Mesendoderm (in vitro differentiated cells): ENCODE data around the gene POLR1H.

Source experiments
- DNase-seq: peaks from one replicate; pipeline ENCODE4 v3.0.0; 2013
- H2AK5ac ChIP-seq: 2 replicates; pipeline ENCODE4 v1.6.1; 2013; ENCODE audit warnings: low read length, inconsistent platforms
- H2BK120ac ChIP-seq: 2 replicates; pipeline ENCODE4 v1.6.1; 2013; ENCODE audit warnings: low read depth, mild to moderate bottlenecking, low read length, moderate library complexity, mixed read lengths
- H2BK15ac ChIP-seq: replicated peaks from 2 replicates; pipeline ENCODE4 v1.6.1; 2013; ENCODE audit warnings: low read depth, mild to moderate bottlenecking, moderate library complexity
- H2BK5ac ChIP-seq: 2 replicates; pipeline ENCODE4 v1.6.1; 2013; ENCODE audit warnings: low read length, inconsistent platforms
- H3K18ac ChIP-seq: 2 replicates; pipeline ENCODE4 v1.6.1; 2013; ENCODE audit warnings: mild to moderate bottlenecking, low read length, mixed read lengths
- H3K23ac ChIP-seq: one replicate; pipeline ENCODE4 v1.6.1; 2013; ENCODE audit warnings: low read length
- H3K27ac ChIP-seq: 2 replicates; pipeline ENCODE4 v1.5.1; 2013; ENCODE audit warnings: low read depth, mild to moderate bottlenecking, inconsistent platforms, low read length, moderate library complexity
- H3K27me3 ChIP-seq: 2 replicates; pipeline ENCODE4 v1.6.1; 2013; ENCODE audit warnings: low read length, control low read depth, mild to moderate bottlenecking, inconsistent platforms; ENCODE audit not compliant: insufficient read depth, poor library complexity
- H3K36me3 ChIP-seq: 2 replicates; pipeline ENCODE4 v1.6.1; 2013; ENCODE audit warnings: low read length, inconsistent platforms; ENCODE audit not compliant: control insufficient read depth, insufficient read depth
- H3K4ac ChIP-seq: one replicate; pipeline ENCODE4 v1.6.1; 2013; ENCODE audit warnings: low read depth, mild to moderate bottlenecking, low read length, moderate library complexity
- H3K4me1 ChIP-seq: 2 replicates; pipeline ENCODE4 v1.6.1; 2013; ENCODE audit warnings: low read depth, low read length, inconsistent platforms; ENCODE audit not compliant: control insufficient read depth
- H3K4me2 ChIP-seq: 2 replicates; pipeline ENCODE4 v1.6.1; 2013; ENCODE audit warnings: low read length
- H3K4me3 ChIP-seq: 2 replicates; pipeline ENCODE4 v1.5.1; 2013; ENCODE audit warnings: mild to moderate bottlenecking, low read length
- H3K56ac ChIP-seq: one replicate; pipeline ENCODE4 v1.6.1; 2013; ENCODE audit warnings: low read length
- H3K79me1 ChIP-seq: 2 replicates; pipeline ENCODE4 v1.6.1; 2013; ENCODE audit warnings: low read length, inconsistent platforms
- H3K79me2 ChIP-seq: 2 replicates; pipeline ENCODE4 v1.6.1; 2013; ENCODE audit warnings: mild to moderate bottlenecking, low read length; ENCODE audit not compliant: control insufficient read depth, insufficient read depth
- H3K9ac ChIP-seq: 2 replicates; pipeline ENCODE4 v1.6.1; 2013; ENCODE audit warnings: low read length, inconsistent platforms
- H4K5ac ChIP-seq: one replicate; pipeline ENCODE4 v1.6.1; 2013; ENCODE audit warnings: low read length
- H4K8ac ChIP-seq: one replicate; pipeline ENCODE4 v1.6.1; 2013; ENCODE audit warnings: low read depth, mild to moderate bottlenecking, control low read depth, low read length, moderate library complexity
- WGBS: extraction: QIAGEN DNeasy Blood & Tissue Kit; methylation state at CpG from one replicate; pipeline ENCODE4 v1.1.7; 2013; ENCODE audit warnings: low lambda C conversion rate, missing lambda C conversion rate; ENCODE audit not compliant: insufficient coverage; ENCODE audit errors: extremely low coverage; 5-methylcytosine and 5-hydroxymethylcytosine counted together

POLR1H gene

DNA sequence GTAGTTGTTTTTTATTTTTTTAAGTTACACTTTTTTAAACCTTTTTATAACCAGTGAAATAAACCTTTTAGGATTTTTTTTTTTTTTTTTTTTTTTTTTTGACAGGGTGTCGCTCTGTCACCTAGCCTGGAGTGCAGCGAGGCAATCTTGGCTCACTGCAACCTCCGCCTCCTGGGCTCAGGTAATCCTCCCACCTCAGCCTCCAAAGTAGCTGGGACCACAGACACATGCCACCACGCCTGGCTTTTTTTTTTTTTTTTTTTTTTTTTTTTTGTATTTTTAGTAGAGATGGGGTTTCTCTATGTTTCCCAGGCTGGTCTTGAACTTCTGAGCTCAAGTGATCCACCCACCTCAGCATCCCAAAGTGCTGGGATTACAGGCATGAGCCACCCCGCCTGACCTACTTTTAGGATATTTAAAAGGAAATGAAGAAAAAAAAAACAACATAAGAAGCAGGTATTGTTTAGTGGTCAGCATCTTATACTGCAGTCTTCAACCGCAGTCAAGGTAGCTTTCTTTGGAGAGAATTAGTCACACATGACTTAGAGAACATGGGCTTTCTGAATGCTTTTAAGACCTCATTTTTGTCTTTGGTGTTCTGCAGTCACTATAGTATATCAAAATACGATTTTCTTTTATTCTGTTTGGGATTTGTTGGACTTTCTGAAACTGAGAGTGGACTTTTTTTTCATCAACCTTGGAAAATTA is 1.6 kb downstream of the POLR1H start:
- H3K36me3 ChIP-seq, result no peaks in the 10 kb centered on the region
- H3K56ac ChIP-seq, result no peak overlapping the region
- H3K4ac ChIP-seq, result no peak overlapping the region
- no peak overlapping the region for H3K4me3 ChIP-seq
- H3K18ac ChIP-seq, result no peak overlapping the region
- H3K27ac ChIP-seq, result no peak overlapping the region
- peaks cover 4% of the 10 kb centered on the region for H3K4me1 ChIP-seq
- no peak overlapping the region for H4K8ac ChIP-seq
- no peak overlapping the region for H2BK15ac ChIP-seq
- no peak overlapping the region for H2AK5ac ChIP-seq
- no peak overlapping the region for H4K5ac ChIP-seq
- WGBS, result no CpG with 5 or more reads among the region's 7 CpGs
- H2BK5ac ChIP-seq, result no peak overlapping the region
- no peaks in the 10 kb centered on the region for H3K27me3 ChIP-seq
- no peak for DNase-seq
- H3K4me2 ChIP-seq, result no peak overlapping the region
- H3K79me1 ChIP-seq, result peaks cover 8% of the 10 kb centered on the region
- no peak overlapping the region for H3K9ac ChIP-seq
- no peak overlapping the region for H3K23ac ChIP-seq
- no peak overlapping the region for H2BK120ac ChIP-seq
- H3K79me2 ChIP-seq, result peaks cover 4% of the 10 kb centered on the region

DNA sequence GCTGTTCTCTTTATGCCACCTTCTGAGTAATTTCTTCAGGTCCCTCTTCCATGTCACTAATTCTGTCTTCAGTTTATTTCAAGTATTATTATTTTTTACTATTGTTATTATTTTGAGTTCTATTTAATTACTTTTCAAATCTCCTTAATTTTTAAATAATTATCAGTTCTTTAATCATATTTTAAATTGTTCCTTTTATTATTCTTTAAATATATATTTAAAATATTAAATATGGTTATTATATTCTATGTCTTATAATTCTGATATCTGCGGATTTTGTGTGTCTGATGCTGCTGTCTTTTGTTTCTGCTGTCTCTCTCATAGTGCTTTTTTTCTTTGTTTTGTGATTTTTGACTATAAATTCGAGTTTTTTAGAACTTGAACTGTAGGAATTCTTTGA is 2.2 kb downstream of the POLR1H start:
- Histone ChIP-seq H3K4me3 (no peak overlapping the region), H4K5ac (no peak overlapping the region), H3K27ac (no peak overlapping the region), H3K23ac (no peak overlapping the region), H3K79me1 (peaks cover 8% of the 10 kb centered on the region), H3K36me3 (no peaks in the 10 kb centered on the region), H3K18ac (no peak overlapping the region), H2BK5ac (no peak overlapping the region), H3K9ac (no peak overlapping the region), H3K4ac (no peak overlapping the region), H3K4me2 (no peak overlapping the region), H2BK120ac (no peak overlapping the region), H2BK15ac (no peak overlapping the region), H2AK5ac (no peak overlapping the region), H3K79me2 (peaks cover 4% of the 10 kb centered on the region), H3K4me1 (peaks cover 4% of the 10 kb centered on the region), H4K8ac (no peak overlapping the region), H3K56ac (no peak overlapping the region), H3K27me3 (no peaks in the 10 kb centered on the region)
- DNase-seq, result no peak
- whole genome bisulfite sequencing, result no CpG with 5 or more reads among the region's 2 CpGs

DNA sequence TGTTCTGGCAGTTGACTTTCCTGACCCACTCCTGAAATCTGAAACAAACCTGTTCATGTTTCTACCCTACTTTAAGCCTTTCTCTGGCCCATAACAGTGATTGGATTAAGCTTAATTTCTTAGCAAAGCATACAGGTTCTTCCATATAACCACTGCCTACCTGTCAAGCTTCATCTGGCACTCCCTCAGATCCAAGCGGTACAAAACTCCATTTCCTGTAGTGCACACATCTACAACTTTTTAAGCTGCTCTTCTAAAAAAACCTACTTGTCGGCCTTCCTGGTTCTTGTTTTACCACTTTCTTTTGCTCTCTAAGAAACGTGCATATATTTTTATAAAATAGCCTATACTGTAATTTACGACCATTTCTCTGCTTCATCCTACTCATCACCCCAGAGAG is 5.0 kb downstream of the POLR1H start:
- Histone ChIP-seq H3K4ac (no peak overlapping the region), H2BK120ac (no peak overlapping the region), H4K5ac (no peak overlapping the region), H3K36me3 (no peaks in the 10 kb centered on the region), H3K18ac (no peak overlapping the region), H3K27me3 (peaks cover 8% of the 10 kb centered on the region), H3K79me2 (peaks cover 2% of the 10 kb centered on the region), H3K9ac (peak overlapping the region; percentile 95), H3K4me3 (peak overlapping the region; percentile 84), H2BK15ac (no peak overlapping the region), H4K8ac (no peak overlapping the region), H3K23ac (no peak overlapping the region), H2AK5ac (no peak overlapping the region), H3K27ac (peak overlapping the region; percentile 87), H3K79me1 (peaks cover 6% of the 10 kb centered on the region), H2BK5ac (no peak overlapping the region), H3K56ac (peak overlapping the region; percentile 99), H3K4me1 (peaks cover 2% of the 10 kb centered on the region), H3K4me2 (peak overlapping the region; percentile 100)
- DNase-seq, result peak; percentile 2
- WGBS, result no CpG with 5 or more reads among the region's 4 CpGs

DNA sequence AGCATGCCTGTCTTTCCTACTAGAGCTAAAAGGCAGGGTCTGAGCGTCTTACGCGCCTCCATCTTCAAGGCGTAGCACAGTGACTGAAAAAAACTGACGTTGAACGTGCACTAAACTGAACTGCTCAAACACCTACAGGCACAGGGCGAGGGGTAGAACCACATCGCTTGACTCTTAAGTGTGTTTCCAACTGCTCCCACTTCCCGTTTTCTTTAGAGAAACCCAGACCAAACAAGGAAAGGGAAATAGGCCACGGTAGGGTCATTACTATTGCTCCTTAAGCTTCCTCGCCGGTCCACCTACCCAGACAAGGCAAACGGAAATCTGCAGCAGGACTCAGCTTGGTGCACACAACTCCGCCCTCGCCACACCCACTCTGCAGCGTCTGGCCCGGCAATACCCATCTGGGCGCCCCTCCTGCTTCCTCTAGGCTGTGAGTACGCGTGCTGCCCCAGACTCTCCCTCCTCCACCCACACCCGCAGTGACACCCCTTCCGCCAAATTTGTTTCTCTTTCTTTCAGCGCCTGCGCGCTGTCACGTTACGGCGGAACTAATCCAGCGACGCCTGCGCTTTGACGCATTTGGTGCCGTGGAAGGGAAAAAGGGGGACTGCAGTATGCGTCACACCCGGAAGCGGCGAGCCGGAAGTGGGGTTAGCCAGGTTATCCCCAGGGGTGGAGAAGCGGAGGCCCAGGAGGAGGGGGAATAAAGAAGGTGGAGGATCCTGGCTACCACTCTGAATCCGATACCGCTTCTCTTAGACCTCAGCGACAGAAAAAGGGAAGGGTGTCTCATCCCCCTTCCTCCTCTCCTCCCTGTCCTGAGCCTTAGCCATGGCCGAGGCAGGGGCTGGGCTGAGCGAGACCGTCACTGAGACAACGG is 5.8 kb downstream of the POLR1H start, which contains the start of gene PPP1R11:
PPP1R11 (plus strand) TSS at position 622 of the 883 bp plus-strand sequence; CDS start at position 835, 213 bp downstream.
- H2BK120ac ChIP-seq, result no peak within 1 kb of the TSS
- H4K8ac ChIP-seq, result no peak within 1 kb of the TSS
- DNase-seq, result peak; percentile 100
- H3K4me3 ChIP-seq, result peak within 1 kb of the TSS; percentile 84
- peak within 1 kb of the TSS; percentile 87 for H3K27ac ChIP-seq
- peak within 1 kb of the TSS; percentile 93 for H4K5ac ChIP-seq
- peak within 1 kb of the TSS; percentile 100 for H3K4me2 ChIP-seq
- H2BK5ac ChIP-seq, result peak within 1 kb of the TSS; percentile 92
- H3K4ac ChIP-seq, result no peak within 1 kb of the TSS
- no peaks in the 10 kb centered on the region for H3K36me3 ChIP-seq
- no peak within 1 kb of the TSS for H3K18ac ChIP-seq
- H3K56ac ChIP-seq, result peak within 1 kb of the TSS; percentile 99
- peak within 1 kb of the TSS; percentile 62 for H2AK5ac ChIP-seq
- peaks cover 15% of the 10 kb centered on the region for H3K27me3 ChIP-seq
- peaks cover under 1% of the 10 kb centered on the region for H3K79me1 ChIP-seq
- H3K4me1 ChIP-seq, result peaks cover 2% of the 10 kb centered on the region
- no peak within 1 kb of the TSS for H3K23ac ChIP-seq
- no CpG with 5 or more reads among the region's 46 CpGs for WGBS
- peaks cover under 1% of the 10 kb centered on the region for H3K79me2 ChIP-seq
- H3K9ac ChIP-seq, result peak within 1 kb of the TSS; percentile 95
- no peak within 1 kb of the TSS for H2BK15ac ChIP-seq

DNA sequence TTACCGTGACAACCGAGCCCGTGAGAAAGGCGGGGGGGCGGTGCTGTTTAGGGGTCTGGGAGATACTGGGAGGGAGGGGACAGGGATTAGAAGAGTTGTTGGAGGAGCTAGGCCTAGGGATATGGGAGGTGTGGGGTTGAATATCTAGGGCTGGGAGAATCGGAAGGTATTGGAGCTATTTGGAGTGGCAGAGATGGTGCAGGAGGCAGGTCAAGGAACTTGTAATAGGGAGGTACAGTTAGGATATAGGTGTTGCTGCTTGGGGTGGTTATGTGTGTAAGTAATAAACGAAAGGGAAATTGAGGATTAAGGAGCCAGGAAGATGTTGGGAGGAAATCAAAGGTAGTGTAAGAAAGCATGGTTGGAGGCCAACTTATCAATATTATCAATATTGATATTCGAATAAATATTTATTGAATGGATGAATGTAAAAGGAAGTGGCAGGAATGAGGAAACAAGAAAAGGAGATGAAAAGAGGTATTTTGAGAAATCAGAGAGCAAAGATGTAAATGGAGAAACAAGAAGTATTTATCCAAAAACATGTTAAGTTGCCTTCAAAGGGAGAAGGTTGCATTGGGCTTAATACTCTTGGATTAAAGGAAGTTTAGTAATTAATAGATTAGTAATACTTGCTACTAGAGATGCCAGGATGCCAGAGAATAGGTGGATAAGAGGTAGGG is 6.5 kb downstream of the POLR1H start:
- peak overlapping the region; percentile 34 for H3K27ac ChIP-seq
- peaks cover 23% of the 10 kb centered on the region for H3K27me3 ChIP-seq
- H3K79me2 ChIP-seq, result no peaks in the 10 kb centered on the region
- WGBS, result 100% methylated on average over 2 of the region's 8 CpGs
- no peaks in the 10 kb centered on the region for H3K79me1 ChIP-seq
- H2AK5ac ChIP-seq, result no peak overlapping the region
- H3K4me1 ChIP-seq, result no peaks in the 10 kb centered on the region
- H3K4ac ChIP-seq, result no peak overlapping the region
- H3K4me2 ChIP-seq, result peak overlapping the region; percentile 73
- no peak overlapping the region for H3K23ac ChIP-seq
- H3K36me3 ChIP-seq, result no peaks in the 10 kb centered on the region
- H3K18ac ChIP-seq, result no peak overlapping the region
- H3K9ac ChIP-seq, result peak overlapping the region; percentile 74
- DNase-seq, result no peak
- H2BK15ac ChIP-seq, result no peak overlapping the region
- H3K56ac ChIP-seq, result peak overlapping the region; percentile 86
- no peak overlapping the region for H2BK5ac ChIP-seq
- peak overlapping the region; percentile 73 for H3K4me3 ChIP-seq
- no peak overlapping the region for H4K5ac ChIP-seq
- H4K8ac ChIP-seq, result no peak overlapping the region
- no peak overlapping the region for H2BK120ac ChIP-seq
